Loucy (cell line): ENCODE data around the gene LAMB4.

Experiments used
- H2AFZ ChIP-seq: fragments of 200-600 bp; sonication (generic); 2 replicates; pipeline ENCODE4 v1.6.0; 2016; ENCODE audit warnings: antibody characterized with exemption, mild to moderate bottlenecking, low read length, moderate library complexity
- H3F3A ChIP-seq: fragments of 200-600 bp; 2 replicates; pipeline ENCODE4 v1.6.0; 2016; ENCODE audit warnings: antibody characterized with exemption, low read depth, mild to moderate bottlenecking
- H3K27me3 ChIP-seq: fragments of 200-600 bp; sonication (generic); 2 replicates; pipeline ENCODE4 v1.6.1; 2014; ENCODE audit warnings: low read length, mild to moderate bottlenecking; ENCODE audit not compliant: insufficient read depth, poor library complexity, severe bottlenecking
- H3K36me3 ChIP-seq: fragments of 200-600 bp; sonication (generic); 2 replicates; pipeline ENCODE4 v1.6.1; 2016; ENCODE audit warnings: low read length; ENCODE audit not compliant: insufficient read depth
- H3K4me1 ChIP-seq: fragments of 200-600 bp; sonication (generic); 2 replicates; pipeline ENCODE4 v1.5.1; 2014; ENCODE audit warnings: low read length, mild to moderate bottlenecking; ENCODE audit not compliant: insufficient read depth, poor library complexity, severe bottlenecking
- H3K4me2 ChIP-seq: fragments of 200-600 bp; sonication (generic); 2 replicates; pipeline ENCODE4 v1.6.0; 2014; ENCODE audit warnings: antibody characterized with exemption, low read length, low read depth, mild to moderate bottlenecking; ENCODE audit not compliant: poor library complexity, severe bottlenecking
- H3K4me3 ChIP-seq: fragments of 200-600 bp; sonication (generic); 2 replicates; pipeline ENCODE4 v1.5.1; 2014; ENCODE audit warnings: low read length, mild to moderate bottlenecking, mixed read lengths; ENCODE audit not compliant: poor library complexity, severe bottlenecking
- H3K79me2 ChIP-seq: fragments of 200-600 bp; sonication (generic); 2 replicates; pipeline ENCODE4 v1.6.1; 2014; ENCODE audit warnings: low read length; ENCODE audit not compliant: insufficient read depth
- H3K9ac ChIP-seq: fragments of 200-600 bp; sonication (generic); 2 replicates; pipeline ENCODE4 v1.6.0; 2014; ENCODE audit warnings: mild to moderate bottlenecking, low read depth, low read length, moderate library complexity; ENCODE audit not compliant: poor library complexity, severe bottlenecking
- H3K9me2 ChIP-seq: fragments of 200-600 bp; sonication (generic); replicated peaks from 2 replicates; pipeline ENCODE4 v1.6.1; 2016; ENCODE audit warnings: low read depth, low read length, mixed read lengths
- H3K9me3 ChIP-seq: fragments of 200-600 bp; sonication (generic); 2 replicates; pipeline ENCODE4 v1.6.1; 2014; ENCODE audit warnings: mild to moderate bottlenecking, antibody characterized with exemption, low read length, low read depth; ENCODE audit not compliant: insufficient read depth
- H4K20me1 ChIP-seq: fragments of 200-600 bp; sonication (generic); 2 replicates; pipeline ENCODE4 v1.6.0; 2014; ENCODE audit warnings: antibody characterized with exemption, low read length, mild to moderate bottlenecking; ENCODE audit not compliant: insufficient read depth, poor library complexity, severe bottlenecking
- EZH2phosphoT487 ChIP-seq: fragments of 200-600 bp; IDR thresholded peaks from 2 replicates; pipeline ENCODE4 v1.6.1; 2018; ENCODE audit warnings: antibody characterized with exemption, mild to moderate bottlenecking, moderate library complexity, borderline replicate concordance
- TF ChIP-seq, protein P1 (sequence below): fragments of 200-600 bp; sonication (generic); conservative IDR thresholded peaks from 2 replicates; pipeline ENCODE4 v1.5.1; 2014; ENCODE audit warnings: mild to moderate bottlenecking, antibody characterized with exemption, low read length

LAMB4 gene

DNA sequence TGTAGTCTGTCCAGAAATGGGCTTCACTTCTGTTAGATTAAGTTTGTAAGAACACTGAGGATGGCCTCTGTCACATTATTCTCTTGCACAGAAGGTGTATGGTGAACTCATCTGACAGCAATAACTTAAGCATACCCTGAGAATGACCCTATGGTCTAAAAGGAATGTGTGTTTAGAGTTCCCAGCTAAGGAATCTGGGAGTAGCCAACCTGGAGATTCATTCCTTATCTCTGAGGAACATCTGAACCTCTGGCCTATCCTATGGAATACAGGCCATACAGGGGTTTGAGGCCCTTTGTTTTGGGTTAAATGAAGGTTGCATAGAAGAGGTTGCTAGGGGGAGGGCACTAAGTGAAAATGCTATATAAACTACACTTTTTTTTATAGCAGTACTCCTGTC, 41.4 kb downstream of the LAMB4 start:
- H3K4me2 ChIP-seq: no peak overlapping the region
- no peaks in the 10 kb centered on the region for H3K9me2 ChIP-seq

DNA sequence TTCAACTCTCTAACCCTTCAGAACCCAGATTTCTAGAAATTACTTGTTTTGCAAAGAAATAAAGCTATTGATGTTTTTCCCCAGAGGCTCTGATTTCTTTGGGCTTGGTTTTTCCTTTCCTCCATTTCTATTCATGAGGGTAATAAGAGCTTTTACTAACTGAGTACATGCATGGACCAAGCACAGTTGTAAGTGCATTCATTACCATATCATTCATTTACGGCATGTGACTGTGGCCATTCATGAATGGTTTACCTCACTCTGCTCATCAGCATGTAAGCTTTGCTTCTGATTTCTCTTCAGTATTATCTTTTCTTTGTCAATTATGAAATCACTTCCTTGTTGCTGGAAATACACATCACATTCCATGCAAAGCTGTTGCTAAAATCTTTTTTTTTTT, 42.4 kb downstream of the LAMB4 start:
- Histone ChIP-seq H3K9me2 (no peaks in the 10 kb centered on the region), H2AFZ (no peak overlapping the region), H3K4me3 (no peak overlapping the region), H3K9ac (no peak overlapping the region), H4K20me1 (no peaks in the 10 kb centered on the region), H3K4me2 (no peak overlapping the region), H3K27me3 (no peaks in the 10 kb centered on the region), H3K36me3 (no peaks in the 10 kb centered on the region), H3K9me3 (no peaks in the 10 kb centered on the region), H3F3A (no peaks in the 10 kb centered on the region), H3K4me1 (no peaks in the 10 kb centered on the region), H3K79me2 (no peaks in the 10 kb centered on the region)
- no peak for TF ChIP-seq EZH2phosphoT487
- TF ChIP-seq, protein P1, sequence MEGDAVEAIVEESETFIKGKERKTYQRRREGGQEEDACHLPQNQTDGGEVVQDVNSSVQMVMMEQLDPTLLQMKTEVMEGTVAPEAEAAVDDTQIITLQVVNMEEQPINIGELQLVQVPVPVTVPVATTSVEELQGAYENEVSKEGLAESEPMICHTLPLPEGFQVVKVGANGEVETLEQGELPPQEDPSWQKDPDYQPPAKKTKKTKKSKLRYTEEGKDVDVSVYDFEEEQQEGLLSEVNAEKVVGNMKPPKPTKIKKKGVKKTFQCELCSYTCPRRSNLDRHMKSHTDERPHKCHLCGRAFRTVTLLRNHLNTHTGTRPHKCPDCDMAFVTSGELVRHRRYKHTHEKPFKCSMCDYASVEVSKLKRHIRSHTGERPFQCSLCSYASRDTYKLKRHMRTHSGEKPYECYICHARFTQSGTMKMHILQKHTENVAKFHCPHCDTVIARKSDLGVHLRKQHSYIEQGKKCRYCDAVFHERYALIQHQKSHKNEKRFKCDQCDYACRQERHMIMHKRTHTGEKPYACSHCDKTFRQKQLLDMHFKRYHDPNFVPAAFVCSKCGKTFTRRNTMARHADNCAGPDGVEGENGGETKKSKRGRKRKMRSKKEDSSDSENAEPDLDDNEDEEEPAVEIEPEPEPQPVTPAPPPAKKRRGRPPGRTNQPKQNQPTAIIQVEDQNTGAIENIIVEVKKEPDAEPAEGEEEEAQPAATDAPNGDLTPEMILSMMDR: no peak

More for the DNA sequence above, 41.4 kb downstream of the LAMB4 start:
- Histone ChIP-seq H3K9me3 (no peaks in the 10 kb centered on the region), H3K9ac (no peak overlapping the region), H3K4me1 (no peaks in the 10 kb centered on the region), H3K27me3 (no peaks in the 10 kb centered on the region), H3K79me2 (no peaks in the 10 kb centered on the region), H3K36me3 (no peaks in the 10 kb centered on the region), H3K4me3 (no peak overlapping the region), H3F3A (no peaks in the 10 kb centered on the region), H2AFZ (no peak overlapping the region), H4K20me1 (no peaks in the 10 kb centered on the region)
- no peak for TF ChIP-seq EZH2phosphoT487
- TF ChIP-seq, protein P1: no peak

DNA sequence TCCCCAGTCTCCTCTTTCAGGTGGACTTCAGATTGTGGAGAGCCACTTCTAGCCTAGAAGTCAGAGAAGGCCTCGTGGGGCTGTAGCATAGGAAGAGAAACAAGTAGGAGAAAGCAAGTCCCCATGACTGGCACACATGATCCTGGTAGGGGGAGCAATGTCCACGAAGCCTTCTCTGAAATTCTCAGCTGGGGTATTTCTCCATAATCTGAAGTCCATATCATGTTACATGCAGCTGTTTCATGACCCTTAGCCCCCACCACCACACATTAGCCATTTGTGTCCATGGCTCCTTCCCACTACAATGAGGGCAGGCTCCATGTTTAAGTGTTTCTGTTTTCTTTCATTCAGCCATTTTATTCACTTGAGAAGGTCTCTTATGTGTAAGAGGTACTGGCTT, 43.2 kb downstream of the LAMB4 start:
- TF ChIP-seq, protein P1: no peak
- TF ChIP-seq EZH2phosphoT487: no peak
- Histone ChIP-seq H3K79me2 (no peaks in the 10 kb centered on the region), H3K9me2 (no peaks in the 10 kb centered on the region), H3K4me2 (no peak overlapping the region), H3K9ac (no peak overlapping the region), H3K4me1 (no peaks in the 10 kb centered on the region), H3K27me3 (no peaks in the 10 kb centered on the region), H3K36me3 (no peaks in the 10 kb centered on the region), H4K20me1 (no peaks in the 10 kb centered on the region), H2AFZ (no peak overlapping the region), H3K9me3 (no peaks in the 10 kb centered on the region), H3K4me3 (no peak overlapping the region), H3F3A (no peaks in the 10 kb centered on the region)
